ENCODE measurements around the gene CELF5. TPM values are rescaled to one million over a fixed set of nuclear protein-coding genes. Genes with fewer than 3 reads are reported as not detected.

The CELF5 gene
- total and polyA plus RNA-seq, 9 of the 15 experiments (the other 6 are each of a cell fraction or from before 2014, with no cell fraction given): 0.01 to 0.56 (median 0.22) TPM

GRCh38 chr19:3314962-3315675 is 90.7 kb downstream of the CELF5 start:
- no peak for FAIRE-seq
- Histone ChIP-seq H3K9me1 (ENCODE audit: control insufficient read depth, insufficient read depth, low read length) (no peaks in the 10 kb centered on the region), H3K9ac (ENCODE audit: insufficient read depth in 1 of 2, low read depth in 2 of 2, low read length in 2 of 2) (no peak overlapping the region), H3K9me3 (replicated peaks; ENCODE audit: control insufficient read depth, insufficient read depth, low read depth, low read length) (no peaks in the 10 kb centered on the region), H3K79me2 (ENCODE audit: control insufficient read depth, insufficient read depth, low read length) (no peaks in the 10 kb centered on the region), H4K20me1 (replicated peaks; ENCODE audit: control insufficient read depth, insufficient read depth, low read length) (peaks cover 4% of the 10 kb centered on the region; the same call in 1 of the 2 replicates), H3K27ac (ENCODE audit: extremely low read depth, low read depth, low read length) (no peak overlapping the region), H3K4me3 (no peak overlapping the region), H3K4me2 (ENCODE audit: insufficient read depth, low read length) (no peak overlapping the region), H2AFZ (ENCODE audit: low read depth, low read length) (no peak overlapping the region), H3K4me1 (replicated peaks in 1 of 2; ENCODE audit: control insufficient read depth in 2 of 2, insufficient read depth in 2 of 2, low read length in 2 of 2) (peaks cover 0 to 26% of the 10 kb centered on the region in 2 experiments; a peak in 3 of 5 replicates), H3K27me3 (ENCODE audit: control insufficient read depth in 2 of 2, insufficient read depth in 2 of 2, low read length in 2 of 2) (peaks cover 11 to 24% of the 10 kb centered on the region in 2 experiments; a peak in 4 of 5 replicates), H3K36me3 (ENCODE audit: control insufficient read depth, insufficient read depth, low read length) (no peaks in the 10 kb centered on the region)
- intact Hi-C loops (cut with micrococcal nuclease): no loop called here
- peak in 1 of 4 experiments; percentile 8 for DNase-seq (ENCODE audit: extremely low read depth in 1 of 4, low spot score in 3 of 4)
- CTCF ChIA-PET (ENCODE audit: low intra/inter-chr PET ratio): no interaction called here
- no peak for ATAC-seq
- WGBS (ENCODE audit: insufficient coverage, low coverage, missing lambda C conversion rate): 43% methylated on average over 16 of the region's 30 CpGs
- POLR2A ChIA-PET: interaction anchor here (0.5 to 0.6 kb wide), 2 partner anchors 260 to 439 kb away, joined by 3 read pairs; no protein-coding TSS in a partner anchor
- TF ChIP-seq ZBTB33 (CRISPR knock-in tag; IDR thresholded peaks at IDR 0.05) (peak; percentile 77), ZFX (CRISPR knock-in tag; IDR thresholded peaks at IDR 0.05) (no peak)
- in situ Hi-C loops (cut with MboI): no loop called here
- BruUV-seq (replicated peaks): no TSS peak

All from K562 (cell line).